Loucy (cell line): ENCODE measurements around the gene COA5.

Experiments
- H2AFZ ChIP-seq: fragments of 200-600 bp; sonication (generic); 2 replicates; pipeline ENCODE4 v1.6.0; 2016; ENCODE audit warnings: antibody characterized with exemption, mild to moderate bottlenecking, low read length, moderate library complexity
- H3F3A ChIP-seq: fragments of 200-600 bp; 2 replicates; pipeline ENCODE4 v1.6.0; 2016; ENCODE audit warnings: antibody characterized with exemption, low read depth, mild to moderate bottlenecking
- H3K27me3 ChIP-seq: fragments of 200-600 bp; sonication (generic); 2 replicates; pipeline ENCODE4 v1.6.1; 2014; ENCODE audit warnings: low read length, mild to moderate bottlenecking; ENCODE audit not compliant: insufficient read depth, poor library complexity, severe bottlenecking
- H3K36me3 ChIP-seq: fragments of 200-600 bp; sonication (generic); 2 replicates; pipeline ENCODE4 v1.6.1; 2016; ENCODE audit warnings: low read length; ENCODE audit not compliant: insufficient read depth
- H3K4me1 ChIP-seq: fragments of 200-600 bp; sonication (generic); 2 replicates; pipeline ENCODE4 v1.5.1; 2014; ENCODE audit warnings: low read length, mild to moderate bottlenecking; ENCODE audit not compliant: insufficient read depth, poor library complexity, severe bottlenecking
- H3K4me2 ChIP-seq: fragments of 200-600 bp; sonication (generic); 2 replicates; pipeline ENCODE4 v1.6.0; 2014; ENCODE audit warnings: antibody characterized with exemption, low read length, low read depth, mild to moderate bottlenecking; ENCODE audit not compliant: poor library complexity, severe bottlenecking
- H3K4me3 ChIP-seq: fragments of 200-600 bp; sonication (generic); 2 replicates; pipeline ENCODE4 v1.5.1; 2014; ENCODE audit warnings: low read length, mild to moderate bottlenecking, mixed read lengths; ENCODE audit not compliant: poor library complexity, severe bottlenecking
- H3K79me2 ChIP-seq: fragments of 200-600 bp; sonication (generic); 2 replicates; pipeline ENCODE4 v1.6.1; 2014; ENCODE audit warnings: low read length; ENCODE audit not compliant: insufficient read depth
- H3K9ac ChIP-seq: fragments of 200-600 bp; sonication (generic); 2 replicates; pipeline ENCODE4 v1.6.0; 2014; ENCODE audit warnings: mild to moderate bottlenecking, low read depth, low read length, moderate library complexity; ENCODE audit not compliant: poor library complexity, severe bottlenecking
- H3K9me2 ChIP-seq: fragments of 200-600 bp; sonication (generic); replicated peaks from 2 replicates; pipeline ENCODE4 v1.6.1; 2016; ENCODE audit warnings: low read depth, low read length, mixed read lengths
- H3K9me3 ChIP-seq: fragments of 200-600 bp; sonication (generic); 2 replicates; pipeline ENCODE4 v1.6.1; 2014; ENCODE audit warnings: mild to moderate bottlenecking, antibody characterized with exemption, low read length, low read depth; ENCODE audit not compliant: insufficient read depth
- H4K20me1 ChIP-seq: fragments of 200-600 bp; sonication (generic); 2 replicates; pipeline ENCODE4 v1.6.0; 2014; ENCODE audit warnings: antibody characterized with exemption, low read length, mild to moderate bottlenecking; ENCODE audit not compliant: insufficient read depth, poor library complexity, severe bottlenecking
- EZH2phosphoT487 ChIP-seq: fragments of 200-600 bp; IDR thresholded peaks from 2 replicates; pipeline ENCODE4 v1.6.1; 2018; ENCODE audit warnings: antibody characterized with exemption, mild to moderate bottlenecking, moderate library complexity, borderline replicate concordance
- TF ChIP-seq, protein P1 (sequence below): fragments of 200-600 bp; sonication (generic); conservative IDR thresholded peaks from 2 replicates; pipeline ENCODE4 v1.5.1; 2014; ENCODE audit warnings: mild to moderate bottlenecking, antibody characterized with exemption, low read length

The COA5 gene

DNA sequence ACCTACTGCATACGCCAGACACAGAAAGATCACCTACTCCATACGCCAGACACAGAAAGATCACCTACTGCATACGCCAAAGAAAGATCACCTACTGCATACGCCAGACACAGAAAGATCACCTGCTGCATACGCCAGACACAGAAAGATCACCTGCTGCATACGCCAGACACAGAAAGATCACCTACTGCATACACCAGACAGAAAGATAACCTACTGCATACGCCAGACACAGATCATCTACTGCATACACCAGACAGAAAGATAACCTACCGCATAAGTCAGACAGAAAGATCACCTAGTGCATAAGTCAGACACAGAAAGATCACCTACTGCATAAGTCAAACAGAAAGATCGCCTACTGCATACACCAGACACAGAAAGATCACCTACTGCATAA, 25.8 kb downstream of the COA5 start:
- Histone ChIP-seq H3K4me3 (no peak overlapping the region), H3K4me1 (no peaks in the 10 kb centered on the region), H2AFZ (no peak overlapping the region), H3K9me3 (no peaks in the 10 kb centered on the region), H3F3A (no peaks in the 10 kb centered on the region), H3K9me2 (no peaks in the 10 kb centered on the region), H3K79me2 (no peaks in the 10 kb centered on the region), H3K9ac (no peak overlapping the region), H3K36me3 (peaks cover 27% of the 10 kb centered on the region; the same call in 1 of the 2 replicates), H3K4me2 (no peak overlapping the region), H3K27me3 (no peaks in the 10 kb centered on the region), H4K20me1 (no peaks in the 10 kb centered on the region)
- TF ChIP-seq, protein P1, sequence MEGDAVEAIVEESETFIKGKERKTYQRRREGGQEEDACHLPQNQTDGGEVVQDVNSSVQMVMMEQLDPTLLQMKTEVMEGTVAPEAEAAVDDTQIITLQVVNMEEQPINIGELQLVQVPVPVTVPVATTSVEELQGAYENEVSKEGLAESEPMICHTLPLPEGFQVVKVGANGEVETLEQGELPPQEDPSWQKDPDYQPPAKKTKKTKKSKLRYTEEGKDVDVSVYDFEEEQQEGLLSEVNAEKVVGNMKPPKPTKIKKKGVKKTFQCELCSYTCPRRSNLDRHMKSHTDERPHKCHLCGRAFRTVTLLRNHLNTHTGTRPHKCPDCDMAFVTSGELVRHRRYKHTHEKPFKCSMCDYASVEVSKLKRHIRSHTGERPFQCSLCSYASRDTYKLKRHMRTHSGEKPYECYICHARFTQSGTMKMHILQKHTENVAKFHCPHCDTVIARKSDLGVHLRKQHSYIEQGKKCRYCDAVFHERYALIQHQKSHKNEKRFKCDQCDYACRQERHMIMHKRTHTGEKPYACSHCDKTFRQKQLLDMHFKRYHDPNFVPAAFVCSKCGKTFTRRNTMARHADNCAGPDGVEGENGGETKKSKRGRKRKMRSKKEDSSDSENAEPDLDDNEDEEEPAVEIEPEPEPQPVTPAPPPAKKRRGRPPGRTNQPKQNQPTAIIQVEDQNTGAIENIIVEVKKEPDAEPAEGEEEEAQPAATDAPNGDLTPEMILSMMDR, result no peak
- no peak for TF ChIP-seq EZH2phosphoT487

DNA sequence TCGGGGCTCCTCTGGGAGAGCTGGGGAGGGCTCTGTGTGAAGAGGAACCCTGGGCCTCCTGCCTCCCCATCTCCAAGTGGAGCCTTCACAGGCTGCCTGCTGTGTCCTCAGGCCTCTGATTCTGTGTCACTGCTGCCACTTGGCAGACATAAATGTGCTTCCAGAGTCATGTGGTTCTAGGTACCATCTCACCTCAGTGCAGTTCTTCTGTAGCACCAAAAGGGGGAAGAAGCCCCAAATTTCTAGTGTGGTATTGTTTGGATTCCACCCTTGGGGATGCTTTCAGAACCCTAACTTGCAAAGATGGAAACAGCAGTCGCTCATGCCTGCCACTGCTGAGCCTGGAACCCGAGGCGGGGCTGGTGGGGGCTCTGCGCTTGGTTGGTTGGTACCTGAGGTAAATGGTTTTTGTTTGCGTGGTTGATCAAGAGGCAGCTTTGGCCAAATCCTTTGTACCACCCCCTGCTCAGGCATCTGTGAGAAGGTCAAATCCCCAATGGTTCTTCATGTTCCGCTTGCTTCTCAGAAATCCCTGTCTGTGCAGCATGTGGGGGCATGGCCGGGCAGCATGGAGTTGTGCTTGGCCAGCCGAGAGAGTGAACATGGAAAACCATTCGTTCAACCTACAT, 27.5 kb downstream of the COA5 start:
- H3K79me2 ChIP-seq, result no peaks in the 10 kb centered on the region
- no peaks in the 10 kb centered on the region for H3F3A ChIP-seq
- TF ChIP-seq, protein P1, result no peak; the same call in 1 of the 2 replicates
- no peak for TF ChIP-seq EZH2phosphoT487
- H3K4me3 ChIP-seq, result no peak overlapping the region
- H3K4me1 ChIP-seq, result no peaks in the 10 kb centered on the region
- no peak overlapping the region for H3K4me2 ChIP-seq
- H4K20me1 ChIP-seq, result no peaks in the 10 kb centered on the region
- H3K27me3 ChIP-seq, result no peaks in the 10 kb centered on the region
- no peaks in the 10 kb centered on the region for H3K9me3 ChIP-seq
- no peaks in the 10 kb centered on the region for H3K9me2 ChIP-seq
- H3K36me3 ChIP-seq, result peaks cover 28% of the 10 kb centered on the region; the same call in 1 of the 2 replicates
- no peak overlapping the region for H2AFZ ChIP-seq
- H3K9ac ChIP-seq, result no peak overlapping the region

DNA sequence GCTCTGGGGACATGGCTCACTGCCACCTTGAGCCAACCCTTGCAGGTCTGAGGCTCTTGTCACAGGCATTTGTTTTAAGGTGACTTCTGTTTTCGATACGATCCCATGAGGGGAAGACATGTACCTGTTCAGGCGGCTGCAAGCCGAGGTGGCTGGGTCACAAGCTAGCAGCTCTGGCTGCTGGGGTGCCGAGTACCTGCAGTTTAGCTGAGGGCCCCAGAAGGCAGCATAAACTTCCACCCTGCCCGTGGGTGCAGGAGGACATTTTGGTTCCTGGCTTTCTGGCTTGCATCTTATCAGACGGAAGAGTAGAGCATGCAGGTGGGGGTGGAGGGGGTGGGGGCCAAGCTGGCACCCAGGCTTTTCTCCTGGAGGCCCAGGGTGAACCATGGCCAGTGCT, 28.4 kb downstream of the COA5 start:
- Histone ChIP-seq H3K4me1 (no peaks in the 10 kb centered on the region), H3K27me3 (no peaks in the 10 kb centered on the region), H3K9me2 (no peaks in the 10 kb centered on the region), H3K4me3 (no peak overlapping the region), H2AFZ (no peak overlapping the region), H3K79me2 (no peaks in the 10 kb centered on the region), H4K20me1 (no peaks in the 10 kb centered on the region), H3F3A (no peaks in the 10 kb centered on the region), H3K4me2 (no peak overlapping the region), H3K9ac (no peak overlapping the region), H3K36me3 (peaks cover 28% of the 10 kb centered on the region; the same call in 1 of the 2 replicates), H3K9me3 (no peaks in the 10 kb centered on the region)
- TF ChIP-seq, protein P1, result no peak
- TF ChIP-seq EZH2phosphoT487, result no peak
